NOMO-1 treated with dmso at 0.1 percent for 144 hours (cell line): ENCODE data around the gene KASH5.

ENCODE experiments used
- DNase-seq: peaks from one replicate; lab custom pipeline; 2025; ENCODE audit not compliant: unreplicated experiment; lab: John Stamatoyannopoulos, UW

The KASH5 gene

GRCh38 chr19:49395581-49396407 lies 7.7 kb downstream of the KASH5 start:
- no peak for DNase-seq

GRCh38 chr19:49396738-49397505 lies 8.9 kb downstream of the KASH5 start:
- no peak for DNase-seq

- no peak for DNase-seq
Measured at GRCh38 chr19:49398001-49398615, 10.1 kb downstream of the KASH5 start.

GRCh38 chr19:49398931-49399330 lies 10.9 kb downstream of the KASH5 start:
- no peak for DNase-seq

GRCh38 chr19:49400029-49400428 lies 12.0 kb downstream of the KASH5 start:
- no peak for DNase-seq

- no peak for DNase-seq
Measured at GRCh38 chr19:49403404-49404187, 15.5 kb downstream of the KASH5 start.

GRCh38 chr19:49407079-49407478 lies 19.0 kb downstream of the KASH5 start:
- DNase-seq: no peak

- DNase-seq: no peak
Measured at GRCh38 chr19:49407482-49408015, 19.5 kb downstream of the KASH5 start.

GRCh38 chr19:49408816-49409440 lies 20.9 kb downstream of the KASH5 start:
- no peak for DNase-seq

GRCh38 chr19:49409441-49410029 lies 21.5 kb downstream of the KASH5 start:
- DNase-seq: peak; percentile 67

GRCh38 chr19:49411681-49412326 lies 23.8 kb downstream of the KASH5 start:
- DNase-seq: no peak

GRCh38 chr19:49413348-49413747 lies 25.3 kb downstream of the KASH5 start:
- DNase-seq: no peak

- DNase-seq: no peak
Measured at GRCh38 chr19:49414256-49414655, 26.2 kb downstream of the KASH5 start.

- no peak for DNase-seq
Measured at GRCh38 chr19:49415102-49415809, 27.2 kb downstream of the KASH5 start.

- no peak for DNase-seq
Measured at GRCh38 chr19:49415810-49416200, 27.8 kb downstream of the KASH5 start.

- DNase-seq: no peak
Measured at GRCh38 chr19:49417088-49417487, 29.0 kb downstream of the KASH5 start.

- no peak for DNase-seq
Measured at GRCh38 chr19:49418511-49418910, 30.5 kb downstream of the KASH5 start.

GRCh38 chr19:49419173-49419572 lies 31.1 kb downstream of the KASH5 start:
- DNase-seq: no peak

GRCh38 chr19:49420227-49420626 lies 32.2 kb downstream of the KASH5 start:
- no peak for DNase-seq
